T-helper 2 cell treated with Interferon-gamma antibody and Interleukin-4, amounts not matched to agents 100 ng/mL and 5 ng/mL, for 36 hours (primary cell): Measurements from ENCODE around the gene DMRTB1. TPM values are rescaled to one million over a fixed set of nuclear protein-coding genes. Genes with fewer than 3 reads are reported as not detected.

ENCODE experiments used
- intact Hi-C: fragments of 100-400 bp; cut with micrococcal nuclease; formaldehyde crosslinking; loops from one replicate; pipeline ENCODE4 v1.15.1; 2023
- total RNA-seq: library from RNA; stranded (reverse); gene quantifications from 2 replicates; pipeline ENCODE4 v1.2.3, GENCODE V29; 2022

Gene DMRTB1
- total RNA-seq = not detected in 2 replicates

DNA sequence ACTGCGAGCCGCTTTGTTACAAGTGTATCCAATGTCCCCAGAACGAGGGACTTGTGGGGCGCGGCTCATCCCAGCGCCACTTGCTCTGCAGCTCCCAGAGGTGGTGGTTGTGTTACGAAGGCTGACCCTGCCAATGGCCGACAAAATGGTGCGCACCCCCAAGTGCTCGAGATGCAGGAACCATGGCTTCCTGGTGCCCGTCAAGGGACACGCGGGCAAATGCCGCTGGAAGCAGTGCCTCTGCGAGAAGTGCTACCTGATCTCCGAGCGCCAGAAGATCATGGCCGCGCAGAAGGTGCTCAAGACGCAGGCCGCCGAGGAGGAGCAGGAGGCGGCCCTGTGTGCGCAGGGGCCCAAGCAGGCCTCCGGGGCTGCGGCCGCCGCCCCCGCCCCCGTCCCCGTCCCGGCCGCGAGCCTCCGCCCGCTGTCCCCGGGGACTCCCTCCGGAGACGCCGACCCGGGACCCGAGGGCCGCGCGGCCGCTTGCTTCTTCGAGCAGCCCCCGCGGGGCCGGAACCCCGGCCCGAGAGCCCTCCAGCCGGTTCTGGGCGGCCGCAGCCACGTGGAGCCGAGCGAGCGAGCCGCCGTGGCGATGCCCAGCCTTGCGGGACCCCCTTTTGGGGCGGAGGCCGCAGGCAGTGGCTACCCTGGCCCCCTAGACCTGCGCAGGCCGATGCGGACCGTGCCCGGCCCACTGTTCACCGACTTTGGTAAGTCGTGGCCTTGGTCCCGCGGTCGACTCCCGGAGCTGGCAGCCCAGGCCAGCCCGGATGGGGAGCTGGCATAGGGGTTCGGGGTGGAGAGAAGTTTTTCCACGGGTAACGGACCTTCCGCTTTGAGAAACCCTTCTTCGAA lies at the start of gene DMRTB1:
Gene DMRTB1 (plus strand): TSS at position 79 of the 855 bp plus-strand sequence. CDS start 55 bp downstream, at position 134.
- intact Hi-C loops = no loop called here

DNA sequence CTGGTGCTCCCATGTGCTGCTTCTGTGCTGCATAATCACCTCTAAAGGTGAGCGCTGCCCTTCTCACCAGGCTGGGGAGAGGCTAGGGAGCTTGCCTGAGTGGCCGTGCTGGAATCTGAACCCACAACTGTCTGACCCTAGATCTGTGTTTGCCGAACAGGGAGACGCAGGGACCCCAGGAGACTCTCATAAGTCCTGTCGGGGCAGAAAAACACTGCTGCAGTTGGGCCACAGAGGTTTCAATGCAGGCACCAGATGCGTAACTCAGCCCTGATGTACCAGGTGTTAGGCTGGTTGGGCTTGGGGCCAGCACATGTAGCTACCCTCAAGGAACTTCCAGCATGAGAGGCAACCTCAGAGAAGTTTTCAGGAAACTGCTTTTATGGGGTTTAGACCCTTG lies 49.5 kb upstream of the DMRTB1 start:
- intact Hi-C loops = no loop called here

DNA sequence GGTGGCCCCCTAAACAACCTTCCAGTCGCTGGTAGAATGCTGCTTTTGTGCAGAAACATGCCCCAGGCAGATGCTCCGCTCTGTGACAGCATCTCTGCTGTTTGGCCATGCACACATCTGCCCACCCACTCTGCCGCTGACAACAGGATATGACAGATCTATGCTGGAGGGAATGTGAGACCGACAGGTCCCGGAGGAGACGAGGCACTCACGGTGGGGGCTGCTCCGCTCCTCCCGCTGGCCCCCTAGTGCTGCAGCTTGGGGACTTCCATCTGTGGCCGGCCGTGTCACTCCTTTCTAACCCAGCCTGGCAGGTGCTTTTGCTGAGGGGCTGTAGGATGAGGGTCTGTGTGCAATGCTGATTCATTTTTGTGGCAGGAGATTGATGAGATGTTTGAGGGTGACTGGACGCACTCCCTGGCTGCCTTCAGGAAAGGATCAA lies 49.1 kb upstream of the DMRTB1 start:
- intact Hi-C loops = no loop called here

DNA sequence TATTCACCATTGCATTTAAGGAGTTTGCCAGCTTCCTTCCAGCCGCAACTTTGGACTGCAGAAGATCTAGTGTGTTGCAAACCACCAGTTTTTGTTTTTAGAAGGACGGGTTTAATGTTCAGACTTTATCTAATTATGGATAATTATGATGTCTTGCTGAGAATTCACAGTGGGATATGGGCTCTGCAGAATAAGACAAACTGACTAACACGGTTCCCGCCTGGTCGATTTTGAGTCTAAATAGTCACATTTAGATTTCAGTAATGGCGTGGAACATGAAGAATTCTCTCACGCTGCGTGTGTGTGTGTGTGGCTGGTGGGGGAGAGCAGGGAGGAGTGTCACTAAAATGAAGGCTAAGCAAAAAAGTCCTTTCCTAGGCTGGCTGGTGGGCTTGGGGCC lies 48.5 kb upstream of the DMRTB1 start:
- intact Hi-C loops = no loop called here

DNA sequence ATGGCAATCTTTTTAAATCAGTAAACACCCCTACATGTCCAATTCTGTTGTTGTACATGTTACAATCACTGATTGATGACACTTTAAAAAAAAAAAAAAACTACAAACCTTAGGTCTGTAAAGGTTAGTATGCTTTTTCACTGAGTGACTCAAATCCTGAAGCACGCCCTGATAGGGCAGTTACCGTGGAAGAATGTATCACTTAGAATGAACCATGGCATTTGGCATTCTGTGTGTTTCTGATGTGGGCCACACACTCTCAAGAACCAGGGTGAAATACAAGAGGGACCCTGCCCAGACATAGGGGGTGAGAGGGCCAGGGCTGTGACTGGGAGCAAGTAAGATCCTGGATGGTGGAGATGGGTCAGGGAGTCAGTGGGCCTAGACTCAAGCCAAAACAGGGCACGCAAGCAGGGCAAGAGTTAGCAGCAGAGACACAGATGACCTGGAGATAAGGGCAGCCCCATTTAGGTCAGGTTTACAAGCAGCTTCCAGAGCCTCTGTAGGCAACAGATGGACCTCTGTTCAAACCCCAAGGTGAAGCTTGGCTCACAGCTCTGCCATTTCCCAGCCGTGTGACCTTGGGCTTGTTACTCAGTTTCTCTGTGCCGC lies 47.6 kb upstream of the DMRTB1 start:
- intact Hi-C loops = no loop called here

DNA sequence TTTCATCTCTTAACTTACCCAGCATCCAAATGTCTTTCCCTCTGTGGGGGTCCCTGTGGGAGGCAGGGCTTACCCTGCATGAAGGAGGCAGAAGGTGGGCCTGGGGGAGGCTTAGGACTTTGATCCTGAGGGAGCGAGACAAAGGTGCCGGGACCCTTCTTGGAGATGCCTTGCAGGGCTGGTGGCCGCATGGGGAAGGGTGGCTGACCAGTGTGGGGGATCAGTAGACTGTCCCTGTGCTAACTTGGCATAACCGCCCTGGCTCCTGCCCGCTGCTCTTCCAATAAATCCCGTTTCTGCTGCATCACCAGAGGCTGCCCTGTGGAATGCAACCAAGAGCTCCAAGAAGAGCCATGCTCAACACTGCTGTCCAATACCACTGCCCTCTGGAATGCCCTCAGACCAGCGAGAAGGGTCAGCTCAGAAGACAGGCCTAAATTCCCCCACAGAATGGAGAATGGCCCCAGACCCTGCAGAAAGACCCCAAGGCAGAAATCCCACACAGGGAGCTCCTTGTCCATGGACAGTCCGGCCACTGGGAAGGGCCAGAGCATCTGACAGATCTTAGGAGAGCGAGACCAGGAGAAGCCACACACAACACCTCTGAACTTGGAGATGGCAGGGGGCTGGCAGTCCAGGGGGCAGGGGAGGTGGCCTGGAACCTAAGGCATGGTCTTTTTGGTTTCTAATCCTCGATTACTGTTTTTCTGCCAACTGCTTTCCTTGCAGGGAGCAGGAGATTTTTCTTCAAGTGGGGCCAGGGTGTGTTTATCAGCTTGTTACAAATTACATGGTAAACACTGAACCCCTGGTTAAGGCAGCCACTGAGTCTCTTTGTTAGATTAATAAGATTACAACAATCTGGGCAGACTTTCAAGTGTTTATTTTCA lies 46.7 kb upstream of the DMRTB1 start:
- intact Hi-C loops = loop anchor here (1.0 kb wide), 1 partner anchor 86 kb away; no protein-coding TSS in a partner anchor

DNA sequence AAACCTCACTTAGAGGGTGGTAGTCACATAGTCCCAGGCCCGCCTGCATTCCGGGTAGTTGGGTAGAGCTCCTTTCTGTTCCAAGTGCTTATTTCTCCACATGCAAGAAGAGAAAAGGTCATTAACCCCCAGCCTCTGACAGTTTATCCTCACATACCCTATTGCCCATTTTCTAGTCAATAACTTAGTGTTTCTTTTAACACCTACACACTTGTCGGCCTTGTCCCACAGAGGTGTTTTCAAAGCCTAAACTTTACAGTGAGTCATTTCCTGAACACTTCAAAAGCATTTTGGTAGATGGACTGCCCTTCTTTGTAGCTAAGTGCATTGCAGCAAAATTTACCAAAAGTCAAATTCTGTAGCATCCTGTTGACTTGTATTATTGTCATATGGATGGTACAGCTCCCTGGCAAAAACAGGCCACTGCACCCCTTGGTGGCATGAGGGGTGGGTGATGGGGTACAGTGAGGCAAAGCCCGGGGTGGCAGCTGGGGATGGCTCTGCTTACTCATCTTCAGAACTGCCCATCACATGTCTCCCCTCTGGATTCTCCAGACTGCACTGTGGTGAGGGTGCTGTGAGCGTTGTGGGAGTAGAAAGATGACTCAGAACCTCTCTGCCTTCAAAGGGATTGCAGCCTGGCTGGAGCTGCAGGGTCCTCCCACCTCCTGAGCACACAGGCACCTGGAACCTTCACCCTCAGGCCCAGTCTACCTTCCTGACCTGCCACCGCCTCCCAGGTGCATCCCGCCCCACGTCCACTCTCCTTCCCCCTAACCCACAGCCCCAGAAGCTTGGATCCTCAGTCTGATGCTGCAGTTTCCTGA lies 45.8 kb upstream of the DMRTB1 start:
- intact Hi-C loops = loop anchor here (1.0 kb wide), 1 partner anchor 87 kb away; no protein-coding TSS in a partner anchor

DNA sequence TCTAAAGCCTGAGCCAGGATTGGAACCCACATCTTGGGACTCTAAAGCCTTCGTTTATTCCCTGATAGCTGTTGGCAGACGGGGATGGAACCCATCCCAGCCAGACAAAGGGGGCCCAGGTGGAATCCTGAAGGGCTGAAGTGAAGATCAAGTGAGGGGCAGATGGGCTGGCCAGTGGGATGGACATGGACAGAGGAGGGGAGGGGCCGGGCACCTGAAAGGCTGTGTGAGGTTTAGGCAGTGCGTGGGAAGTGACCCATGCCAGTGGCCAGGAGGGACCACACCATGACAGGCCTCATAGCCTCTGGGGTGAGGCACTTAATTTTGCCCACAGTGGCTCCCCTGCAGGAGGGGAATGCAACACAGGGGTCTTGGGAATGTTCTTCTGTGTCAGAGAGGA lies 44.6 kb upstream of the DMRTB1 start:
- intact Hi-C loops = no loop called here

DNA sequence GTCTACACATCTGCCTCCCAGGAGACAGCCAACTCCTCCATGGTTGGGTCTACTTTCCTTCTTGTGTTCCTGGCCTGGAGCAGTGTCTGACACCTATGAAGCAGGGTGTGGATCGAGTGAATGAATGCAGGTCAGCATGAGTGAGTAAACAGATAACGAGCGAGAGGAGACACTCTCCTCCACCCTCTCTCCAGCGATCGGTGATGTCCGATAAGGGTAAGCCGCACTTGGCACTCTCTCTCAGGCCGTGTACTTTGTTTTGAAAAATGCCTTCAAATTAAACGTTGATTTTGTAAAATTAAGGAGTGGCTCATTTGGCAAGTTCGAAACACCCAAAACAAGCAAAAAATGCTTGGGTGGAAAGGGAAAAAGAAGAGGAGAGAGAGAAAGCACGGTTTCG lies 43.8 kb upstream of the DMRTB1 start:
- intact Hi-C loops = no loop called here

DNA sequence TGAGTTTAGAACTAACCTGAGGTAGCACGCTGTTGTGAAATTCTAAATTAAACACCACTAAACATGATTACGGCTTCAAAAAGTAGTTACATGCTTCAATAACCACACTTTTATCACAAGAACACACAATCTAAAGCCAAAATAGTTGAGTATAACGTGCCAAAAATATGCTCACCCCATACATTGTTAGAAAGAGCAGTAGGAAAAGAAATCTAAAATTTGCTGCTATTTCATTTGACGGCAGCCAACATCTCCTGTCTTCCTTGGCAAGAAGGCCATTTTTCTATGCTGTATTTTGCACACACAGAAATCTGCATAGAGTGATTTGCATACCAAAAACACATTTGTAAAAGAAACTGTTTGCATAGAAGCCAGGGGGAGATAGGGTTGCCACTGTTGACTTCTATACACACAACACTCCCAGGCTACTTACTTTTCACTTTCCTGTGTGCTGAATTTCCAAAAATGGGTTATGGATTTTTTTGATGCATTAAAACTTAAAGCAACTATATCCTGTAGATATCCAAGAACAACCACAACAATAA lies 42.9 kb upstream of the DMRTB1 start:
- intact Hi-C loops = no loop called here

DNA sequence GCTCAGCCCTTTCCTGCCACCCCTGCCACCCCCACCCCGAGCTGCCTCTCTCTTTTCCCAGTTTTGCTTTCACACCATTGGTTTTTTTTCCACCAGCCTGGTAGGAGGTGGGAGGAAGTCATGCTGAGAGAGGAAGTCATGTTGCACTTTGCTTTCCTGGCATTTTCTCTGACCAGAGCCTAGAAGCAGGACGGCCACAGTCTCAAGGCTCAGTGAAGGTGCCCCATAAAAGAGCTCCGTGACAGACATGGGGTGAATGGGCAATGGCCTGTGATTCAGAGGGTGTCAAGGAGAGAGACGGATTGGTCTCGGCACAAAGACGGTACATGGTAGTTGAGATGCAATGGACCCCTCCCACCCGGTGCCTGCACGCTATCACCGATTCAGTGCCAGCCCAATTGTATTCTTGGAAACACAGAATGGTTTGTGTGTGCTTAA lies 42.1 kb upstream of the DMRTB1 start:
- intact Hi-C loops = no loop called here

DNA sequence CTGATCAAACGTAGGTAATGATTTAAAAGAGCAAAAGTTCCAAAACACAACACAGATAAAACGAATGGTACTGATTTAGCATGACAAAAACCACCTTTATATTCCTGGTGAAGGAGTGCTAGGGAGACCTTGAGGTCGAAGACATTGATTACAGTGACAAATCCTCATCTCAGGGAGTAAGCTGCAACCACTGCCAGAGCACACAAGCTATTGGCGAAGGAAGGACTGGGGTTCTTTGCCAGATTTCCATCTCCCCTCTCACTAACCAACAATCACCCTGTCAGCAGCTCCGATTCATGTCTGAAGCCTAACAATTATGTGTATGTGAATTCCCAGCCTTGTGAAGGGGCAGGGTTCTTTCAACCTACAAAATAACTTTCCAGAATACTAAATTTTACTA lies 40.2 kb upstream of the DMRTB1 start:
- intact Hi-C loops = no loop called here

DNA sequence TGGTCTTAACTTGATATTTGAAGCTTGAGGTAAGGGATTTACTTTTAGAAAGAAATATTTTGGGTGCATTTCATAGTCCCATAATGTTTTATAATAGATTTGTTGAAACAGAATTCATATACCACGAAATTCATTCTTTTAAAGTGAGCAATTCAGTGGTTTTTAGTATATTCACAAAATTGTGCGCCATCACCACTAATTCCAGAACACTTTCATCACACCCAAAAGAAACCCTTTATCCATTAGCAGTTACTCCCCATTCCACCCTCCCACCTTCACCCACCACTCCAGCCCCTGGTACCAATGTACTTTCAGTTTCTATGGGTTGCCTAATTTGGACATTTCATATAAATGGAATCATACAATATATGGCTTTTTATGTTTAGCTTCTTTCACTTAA lies 38.9 kb upstream of the DMRTB1 start:
- intact Hi-C loops = no loop called here

DNA sequence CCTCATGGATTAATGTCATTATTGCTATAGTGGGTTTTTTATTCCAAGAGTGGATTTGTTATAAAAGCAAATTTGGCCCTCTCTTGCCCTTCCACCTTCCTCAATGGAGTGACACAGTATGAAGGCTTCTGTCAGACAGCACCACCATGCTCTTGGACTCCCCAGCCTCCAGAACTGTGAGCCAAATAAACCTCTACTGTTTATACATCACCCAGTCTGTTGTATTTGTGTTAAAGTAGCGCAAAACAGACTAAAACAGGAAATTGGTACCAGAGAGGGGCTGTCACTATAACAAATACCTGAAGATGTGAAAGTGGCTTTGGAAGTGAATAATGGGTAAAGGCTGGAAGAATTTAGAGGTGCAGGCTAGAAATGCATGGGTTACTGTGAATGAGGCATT lies 38.0 kb upstream of the DMRTB1 start:
- intact Hi-C loops = no loop called here

DNA sequence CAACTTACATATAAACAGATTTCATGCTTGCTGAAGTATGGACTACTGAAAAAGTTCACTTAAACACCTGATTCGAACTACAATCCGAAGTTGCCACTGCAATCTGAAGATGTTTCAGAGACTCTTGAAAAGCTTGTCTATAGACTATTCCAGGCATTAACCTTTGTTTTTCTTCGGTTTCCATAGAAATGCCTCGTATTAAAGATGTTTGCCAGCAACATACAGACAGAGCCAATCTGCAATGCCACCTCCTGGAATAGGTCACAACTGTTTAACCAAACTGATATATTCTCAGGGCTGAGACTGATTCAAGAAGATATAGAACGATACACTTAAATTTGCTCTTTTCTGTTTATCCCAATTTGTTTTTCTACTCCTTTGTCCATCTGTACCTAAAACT lies 28.9 kb upstream of the DMRTB1 start:
- intact Hi-C loops = no loop called here

DNA sequence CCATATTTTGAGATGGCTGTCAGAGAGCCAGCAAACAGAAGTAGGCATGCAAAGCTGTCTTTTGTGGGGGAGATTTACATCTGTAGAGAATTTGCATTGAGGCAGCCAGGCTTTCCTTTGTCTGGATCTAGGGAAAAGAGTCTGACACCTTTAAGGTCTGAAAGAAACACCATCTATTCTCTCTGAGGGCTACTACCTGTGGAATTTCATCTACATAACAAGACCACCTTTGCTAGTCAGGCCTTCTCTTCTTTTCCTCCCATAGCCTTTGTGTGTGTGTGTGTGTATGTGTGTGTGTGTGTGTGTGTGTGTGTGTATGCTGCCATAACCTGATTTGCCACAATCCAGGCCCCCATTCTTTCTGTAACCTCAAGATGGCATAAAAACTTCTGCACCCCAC lies 28.4 kb upstream of the DMRTB1 start:
- intact Hi-C loops = no loop called here

DNA sequence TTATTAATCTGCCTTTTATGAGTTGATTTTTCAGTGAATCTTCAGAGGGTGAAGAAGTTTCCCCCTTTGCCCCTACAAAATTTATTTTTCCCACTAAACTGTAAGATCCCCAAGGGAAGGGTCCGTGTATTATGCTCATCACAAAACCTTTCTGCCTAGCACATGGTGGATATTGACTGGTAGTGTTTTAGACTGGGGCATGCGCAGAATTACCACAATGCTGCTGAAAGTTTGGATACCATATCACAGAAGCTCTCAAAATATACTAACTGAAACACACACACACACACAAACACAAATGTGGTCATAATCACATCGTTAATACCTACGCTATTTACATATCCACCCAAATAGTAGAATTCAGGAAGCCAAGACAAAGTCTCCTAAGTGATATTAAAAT lies 28.0 kb upstream of the DMRTB1 start:
- intact Hi-C loops = no loop called here

DNA sequence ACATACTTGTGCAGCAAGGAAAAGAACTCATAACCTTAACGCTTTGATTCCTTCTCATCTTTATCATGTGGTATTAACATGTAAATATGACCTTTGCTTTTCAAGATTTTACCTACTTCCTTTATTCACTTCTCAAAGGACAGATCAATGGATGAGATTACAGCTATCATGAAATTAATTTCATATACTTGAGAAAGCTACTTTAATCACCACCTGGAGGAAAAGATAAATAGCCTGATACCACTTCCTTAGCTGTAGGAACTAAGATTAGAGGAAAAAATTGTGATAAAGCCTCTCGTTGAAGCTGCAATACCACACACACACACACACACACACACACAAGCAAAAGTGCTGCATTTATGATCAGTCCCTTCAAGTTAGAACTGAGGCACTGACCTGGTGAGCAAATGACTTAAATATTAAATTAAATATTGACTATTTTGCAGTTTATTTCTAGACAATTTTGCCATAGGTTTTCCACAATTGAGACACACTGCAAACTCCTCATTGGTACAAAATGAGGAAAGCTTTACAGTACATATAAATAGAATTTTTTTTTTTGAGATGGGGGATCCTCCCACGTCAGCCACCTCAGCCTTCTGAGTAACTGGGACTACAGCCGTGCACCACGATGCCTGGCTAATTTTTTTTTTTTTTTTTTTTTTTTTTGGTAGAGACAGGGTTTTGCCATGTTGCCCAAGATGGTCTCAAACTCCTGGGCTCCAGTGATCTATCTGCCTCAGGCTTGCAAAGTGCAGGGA lies 27.2 kb upstream of the DMRTB1 start:
- intact Hi-C loops = no loop called here

DNA sequence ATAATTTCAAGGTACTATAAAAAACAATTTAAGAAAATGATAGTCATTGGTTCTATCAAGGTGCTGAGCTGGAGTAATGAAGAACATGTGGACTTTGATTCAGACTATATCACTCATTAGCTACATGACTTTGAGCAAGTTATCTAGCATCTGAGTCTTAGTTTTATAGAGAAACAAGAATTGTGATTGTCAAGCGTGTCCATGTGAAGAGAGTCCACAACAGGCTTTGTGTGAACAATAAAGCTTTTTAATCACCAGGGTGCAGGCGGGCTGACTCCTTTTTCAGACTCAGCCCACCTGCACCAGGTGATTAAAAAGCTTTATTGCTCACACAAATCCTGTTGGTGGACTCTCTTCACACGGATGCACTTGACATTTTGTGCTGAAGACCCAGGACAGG lies 26.6 kb upstream of the DMRTB1 start:
- intact Hi-C loops = no loop called here
